NCI-H2081 (cell line): ENCODE data around the gene MOSPD3.

ENCODE experiments used
- DNase-seq, 2 experiments: peaks; one replicate each; lab custom pipeline; 2025; lab: John Stamatoyannopoulos, UW

Gene MOSPD3

GRCh38 chr7:100595188-100595587, 17.2 kb upstream of the MOSPD3 start:
- DNase-seq, result no peak

GRCh38 chr7:100598425-100598824, 13.9 kb upstream of the MOSPD3 start:
- no peak for DNase-seq

GRCh38 chr7:100599911-100600729, 12.2 kb upstream of the MOSPD3 start:
- no peak for DNase-seq

- no peak for DNase-seq
These were observed 11.7 kb upstream of the MOSPD3 start for GRCh38 chr7:100600730-100601038.

- DNase-seq, result no peak
These were observed 9.2 kb upstream of the MOSPD3 start for GRCh38 chr7:100602889-100603725.

DNA sequence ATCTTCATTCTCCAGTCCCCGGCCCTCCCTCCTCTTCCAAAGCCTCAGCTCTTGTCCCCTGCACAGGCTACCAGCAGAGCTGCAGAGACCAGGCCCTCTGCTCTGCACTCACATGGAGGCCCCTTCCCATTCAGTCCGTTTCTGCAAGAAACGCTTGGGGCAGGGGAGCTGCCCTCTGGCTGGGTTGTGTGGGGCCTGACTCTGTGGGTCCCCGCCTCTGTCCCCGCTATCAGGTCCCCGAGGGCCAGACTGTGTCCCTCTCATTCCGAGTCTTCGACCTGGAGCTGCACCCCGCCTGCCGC, 8.7 kb upstream of the MOSPD3 start:
- DNase-seq, result no peak

GRCh38 chr7:100604028-100604975, 8.0 kb upstream of the MOSPD3 start:
- DNase-seq, result peak; percentile 41 to 61

DNA sequence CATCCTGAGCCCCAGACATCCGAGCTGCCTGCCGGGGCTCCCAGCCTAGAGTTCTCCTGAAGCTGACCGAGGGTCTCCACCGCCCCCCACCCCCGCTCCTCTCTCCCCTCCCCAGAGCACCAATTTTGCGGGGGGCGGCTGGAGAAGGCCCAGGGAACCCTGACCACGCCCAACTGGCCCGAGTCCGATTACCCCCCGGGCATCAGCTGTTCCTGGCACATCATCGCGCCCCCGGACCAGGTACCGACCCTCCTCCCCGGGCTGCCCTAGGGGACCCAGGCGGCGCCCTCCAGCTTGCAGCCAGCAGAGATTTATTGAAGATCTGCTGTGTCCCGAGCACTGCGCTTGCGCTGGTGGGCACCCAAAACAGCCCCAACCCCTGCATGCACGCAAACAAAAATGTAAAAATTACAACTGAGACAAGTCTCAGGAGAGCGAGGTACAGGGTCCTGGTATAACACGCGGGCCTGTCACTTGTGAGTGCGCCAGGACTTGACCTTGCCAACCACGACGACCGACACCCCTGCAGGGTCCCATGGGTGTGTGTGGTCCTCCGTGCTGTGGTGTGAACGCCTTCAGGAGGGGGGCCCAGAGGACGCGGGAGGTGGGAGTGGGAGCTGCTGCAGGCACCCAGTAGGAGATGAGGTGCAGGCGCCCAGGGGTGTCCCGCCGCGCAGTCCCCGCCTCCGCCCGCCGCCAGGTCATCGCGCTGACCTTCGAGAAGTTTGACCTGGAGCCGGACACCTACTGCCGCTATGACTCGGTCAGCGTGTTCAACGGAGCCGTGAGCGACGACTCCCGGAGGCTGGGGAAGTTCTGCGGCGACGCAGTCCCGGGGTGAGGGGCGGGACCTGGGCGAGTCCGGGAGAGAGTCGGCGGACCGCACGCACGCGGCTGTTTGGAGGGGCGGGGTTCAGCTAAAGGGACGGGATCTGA, 7.1 kb upstream of the MOSPD3 start:
- no peak for DNase-seq

GRCh38 chr7:100606313-100606712, 6.0 kb upstream of the MOSPD3 start:
- no peak for DNase-seq

GRCh38 chr7:100607111-100607510, 5.2 kb upstream of the MOSPD3 start:
- DNase-seq, result no peak

- no peak for DNase-seq
These were observed 2.4 kb upstream of the MOSPD3 start for GRCh38 chr7:100609958-100610357.

GRCh38 chr7:100612730-100613390, 520 bp downstream of the MOSPD3 start:
- no peak for DNase-seq

- DNase-seq, result no peak
These were observed 1.3 kb downstream of the MOSPD3 start for GRCh38 chr7:100613412-100614175.

GRCh38 chr7:100614308-100614861, 2.0 kb downstream of the MOSPD3 start:
- no peak for DNase-seq

- no peak for DNase-seq
These were observed 7.9 kb downstream of the MOSPD3 start for GRCh38 chr7:100620239-100620638.

- DNase-seq, result no peak
These were observed 8.5 kb downstream of the MOSPD3 start for GRCh38 chr7:100620804-100621203.

GRCh38 chr7:100621554-100621953, 9.2 kb downstream of the MOSPD3 start:
- no peak for DNase-seq

- no peak for DNase-seq
These were observed 11.8 kb downstream of the MOSPD3 start for GRCh38 chr7:100623951-100624824.

DNA sequence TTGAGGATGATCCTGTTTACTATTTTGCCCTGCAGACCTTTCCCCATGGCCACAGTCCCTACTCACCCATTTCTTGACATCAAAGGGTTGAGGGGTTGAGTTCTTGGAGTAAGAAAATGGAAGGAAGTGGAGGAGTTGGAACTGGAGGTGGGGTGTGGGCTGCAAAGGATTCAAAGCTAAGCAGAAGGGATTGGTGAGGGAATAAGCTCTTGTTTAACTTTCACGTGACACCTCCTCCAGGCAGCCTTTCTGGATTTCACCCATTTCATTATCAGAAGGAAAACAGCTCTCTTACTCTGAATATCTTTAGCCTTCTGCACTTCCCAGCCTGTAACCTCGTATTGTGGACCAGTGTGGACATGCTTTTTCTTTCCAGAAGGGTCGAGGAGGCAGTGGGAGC, 13.7 kb downstream of the MOSPD3 start:
- DNase-seq, result no peak
